WTC11 (cell line): ENCODE data around the gene KRT36. TPM values are rescaled to one million over a fixed set of nuclear protein-coding genes. Genes with fewer than 3 reads are reported as not detected.

Experiments
- ATAC-seq: fragments of 200-7000 bp; cut with Tn5 transposase; 2 replicates; pipeline ENCODE4 v1.10.0; 2021; ENCODE audit warnings: mild to moderate bottlenecking, moderate library complexity
- CTCF ChIA-PET: fragments of 300-600 bp; sonication (Branson Sonifier 250); formaldehyde crosslinking; loops from one replicate; lab custom pipeline; 2021; ENCODE audit warnings: antibody characterized with exemption; lab: Charles Lee
- POLR2A ChIA-PET: fragments of 350-600 bp; sonication (Branson Sonifier 250); formaldehyde crosslinking; loops from one replicate; lab custom pipeline; 2021; ENCODE audit warnings: antibody characterized with exemption; lab: Charles Lee
- DNase-seq: peaks from one replicate; pipeline ENCODE4 v3.0.0; 2021; ENCODE audit warnings: low spot score
- H3K27ac Mint-ChIP-seq: 2 replicates; pipeline ENCODE4 v1.8.0; 2021; ENCODE audit warnings: mixed read lengths
- H3K27me3 Mint-ChIP-seq: 2 replicates; pipeline ENCODE4 v1.8.0; 2021; ENCODE audit warnings: low read depth, mild to moderate bottlenecking, moderate library complexity, mixed read lengths
- H3K36me3 Mint-ChIP-seq: 2 replicates; pipeline ENCODE4 v1.8.0; 2021; ENCODE audit warnings: mixed read lengths
- H3K4me1 Mint-ChIP-seq: 2 replicates; pipeline ENCODE4 v1.8.0; 2022; ENCODE audit warnings: mixed read lengths
- H3K4me3 Mint-ChIP-seq: 2 replicates; pipeline ENCODE4 v1.8.0; 2021; ENCODE audit warnings: mild to moderate bottlenecking, moderate library complexity, mixed read lengths
- H3K9me3 Mint-ChIP-seq: 2 replicates; pipeline ENCODE4 v1.8.0; 2021; ENCODE audit warnings: mixed read lengths
- ESRRA ChIP-seq: sonication (generic); formaldehyde crosslinking; IDR thresholded peaks from 2 replicates; pipeline ENCODE4 v1.8.1; 2022; ENCODE audit warnings: mild to moderate bottlenecking, missing genetic modification reagents, borderline replicate concordance
- ETV6 ChIP-seq: sonication (generic); formaldehyde crosslinking; IDR thresholded peaks from 2 replicates; pipeline ENCODE4 v1.8.1; 2022; ENCODE audit warnings: mild to moderate bottlenecking, missing genetic modification reagents
- GRHL2 ChIP-seq: fragments of 250-450 bp; sonication (Bioruptor Pico); IDR thresholded peaks from 2 replicates; pipeline ENCODE4 v1.8.0; 2022; ENCODE audit warnings: mild to moderate bottlenecking, moderate library complexity; ENCODE audit not compliant: insufficient replicate concordance, severe bottlenecking
- HMGA2 ChIP-seq: fragments of 250-450 bp; sonication (Bioruptor Pico); IDR thresholded peaks from 2 replicates; pipeline ENCODE4 v1.4.0; 2021; ENCODE audit warnings: mild to moderate bottlenecking, moderate library complexity
- NR3C1 ChIP-seq: sonication (generic); formaldehyde crosslinking; conservative IDR thresholded peaks from 2 replicates; pipeline ENCODE4 v1.8.1; 2023; ENCODE audit warnings: low read depth, mild to moderate bottlenecking, missing genetic modification reagents
- PRRX2 ChIP-seq: fragments of 250-450 bp; sonication (Bioruptor Pico); IDR thresholded peaks from 2 replicates; pipeline ENCODE4 v1.8.0; 2021; ENCODE audit warnings: mild to moderate bottlenecking
- RORB ChIP-seq: fragments of 250-450 bp; sonication (Bioruptor Pico); IDR thresholded peaks from 2 replicates; pipeline ENCODE4 v1.9.0; 2021; ENCODE audit warnings: mild to moderate bottlenecking
- SMAD4 ChIP-seq: sonication (generic); formaldehyde crosslinking; IDR thresholded peaks from 2 replicates; pipeline ENCODE4 v1.8.0; 2022; ENCODE audit warnings: mild to moderate bottlenecking, missing genetic modification reagents
- TP53 ChIP-seq: sonication (generic); formaldehyde crosslinking; IDR thresholded peaks from 2 replicates; pipeline ENCODE4 v1.8.1; 2023; ENCODE audit warnings: mild to moderate bottlenecking, missing genetic modification reagents
- ZNF263 ChIP-seq: sonication (generic); formaldehyde crosslinking; IDR thresholded peaks from 2 replicates; pipeline ENCODE4 v1.8.1; 2022; ENCODE audit warnings: low read depth, mild to moderate bottlenecking, moderate library complexity, missing genetic modification reagents
- ZNF396 ChIP-seq: fragments of 250-450 bp; sonication (Bioruptor Pico); IDR thresholded peaks from 2 replicates; pipeline ENCODE4 v1.8.0; 2021; ENCODE audit warnings: mild to moderate bottlenecking, moderate library complexity, borderline replicate concordance
- ZNF416 ChIP-seq: fragments of 250-450 bp; sonication (Bioruptor Pico); IDR thresholded peaks from 2 replicates; pipeline ENCODE4 v1.9.0; 2021; ENCODE audit warnings: mild to moderate bottlenecking, inconsistent platforms
- ZNF423 ChIP-seq: fragments of 250-450 bp; sonication (Bioruptor Pico); IDR thresholded peaks from 2 replicates; pipeline ENCODE4 v2.1.2; 2022; ENCODE audit warnings: mild to moderate bottlenecking, moderate library complexity
- total RNA-seq: library from RNA; stranded (reverse); gene quantifications from 3 replicates; pipeline ENCODE4 v1.2.3, GENCODE V29; 2021
- TF ChIP-seq, protein P1 (sequence below): sonication (generic); formaldehyde crosslinking; IDR thresholded peaks from 2 replicates; pipeline ENCODE4 v1.8.1; 2023; ENCODE audit warnings: mild to moderate bottlenecking, missing genetic modification reagents
- TF ChIP-seq, protein P2 (sequence below): sonication (generic); formaldehyde crosslinking; IDR thresholded peaks from 2 replicates; pipeline ENCODE4 v1.8.0; 2023; ENCODE audit warnings: mild to moderate bottlenecking, missing genetic modification reagents
- TF ChIP-seq, protein P3 (sequence below): sonication (generic); formaldehyde crosslinking; IDR thresholded peaks from 2 replicates; pipeline ENCODE4 v1.8.0; 2022; ENCODE audit warnings: mild to moderate bottlenecking, missing genetic modification reagents
- TF ChIP-seq, protein P4 (sequence below): fragments of 250-450 bp; sonication (Bioruptor Pico); IDR thresholded peaks from 2 replicates; pipeline ENCODE4 v1.9.0; 2021; ENCODE audit warnings: mild to moderate bottlenecking
- TF ChIP-seq, protein P5 (sequence below): sonication (generic); formaldehyde crosslinking; IDR thresholded peaks from 2 replicates; pipeline ENCODE4 v1.8.0; 2023; ENCODE audit warnings: missing genetic modification reagents

Gene KRT36
- total RNA-seq, 1 experiment from 2014 or later: not detected

DNA sequence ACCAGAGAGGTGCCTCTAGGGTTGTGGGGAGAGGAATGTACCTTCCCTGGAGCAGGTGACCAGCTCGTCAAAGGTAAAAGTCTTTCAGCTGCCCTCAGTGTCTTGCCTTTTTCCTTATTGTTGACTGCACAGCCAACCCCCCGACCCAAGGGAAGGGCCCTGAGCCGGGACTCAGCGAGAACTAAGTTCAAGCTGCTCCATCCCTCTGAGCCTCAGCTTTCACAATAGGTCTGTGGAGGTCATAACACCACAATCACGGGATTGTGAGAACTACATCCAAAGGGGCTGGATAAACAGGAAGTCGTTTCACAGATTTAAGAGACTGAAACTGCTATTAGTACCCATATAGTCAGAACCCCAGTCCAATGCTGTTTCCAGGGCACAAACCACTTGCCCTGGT lies 2.6 kb upstream of the KRT36 start:
- H3K36me3 Mint-ChIP-seq: no peaks in the 10 kb centered on the region
- H3K27me3 Mint-ChIP-seq: no peaks in the 10 kb centered on the region; the same call in 1 of the 2 replicates
- no peak for DNase-seq
- no peak for ATAC-seq
- H3K27ac Mint-ChIP-seq: no peak overlapping the region
- H3K9me3 Mint-ChIP-seq: no peaks in the 10 kb centered on the region
- H3K4me1 Mint-ChIP-seq: 0 out of 2 replicates have a peak, but pooled peaks cover 6% of the 10 kb centered on the region
- ChIA-PET CTCF (interaction anchor here (1.0 to 10.9 kb wide), 3 partner anchors 56 to 173 kb away, joined by 3 to 160 read pairs (median 3); no protein-coding TSS in a partner anchor), POLR2A (interaction anchor here (1.1 kb wide), 1 partner anchor 57 kb away, joined by 4 read pairs; no protein-coding TSS in a partner anchor)
- TF ChIP-seq, protein P1, sequence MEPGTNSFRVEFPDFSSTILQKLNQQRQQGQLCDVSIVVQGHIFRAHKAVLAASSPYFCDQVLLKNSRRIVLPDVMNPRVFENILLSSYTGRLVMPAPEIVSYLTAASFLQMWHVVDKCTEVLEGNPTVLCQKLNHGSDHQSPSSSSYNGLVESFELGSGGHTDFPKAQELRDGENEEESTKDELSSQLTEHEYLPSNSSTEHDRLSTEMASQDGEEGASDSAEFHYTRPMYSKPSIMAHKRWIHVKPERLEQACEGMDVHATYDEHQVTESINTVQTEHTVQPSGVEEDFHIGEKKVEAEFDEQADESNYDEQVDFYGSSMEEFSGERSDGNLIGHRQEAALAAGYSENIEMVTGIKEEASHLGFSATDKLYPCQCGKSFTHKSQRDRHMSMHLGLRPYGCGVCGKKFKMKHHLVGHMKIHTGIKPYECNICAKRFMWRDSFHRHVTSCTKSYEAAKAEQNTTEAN (CRISPR knock-in tag): no peak
- TF ChIP-seq ZNF416 (CRISPR knock-in tag) (no peak), ZNF423 (CRISPR knock-in tag) (no peak), GRHL2 (CRISPR knock-in tag) (no peak), ETV6 (CRISPR knock-in tag) (no peak)
- TF ChIP-seq, protein P2, sequence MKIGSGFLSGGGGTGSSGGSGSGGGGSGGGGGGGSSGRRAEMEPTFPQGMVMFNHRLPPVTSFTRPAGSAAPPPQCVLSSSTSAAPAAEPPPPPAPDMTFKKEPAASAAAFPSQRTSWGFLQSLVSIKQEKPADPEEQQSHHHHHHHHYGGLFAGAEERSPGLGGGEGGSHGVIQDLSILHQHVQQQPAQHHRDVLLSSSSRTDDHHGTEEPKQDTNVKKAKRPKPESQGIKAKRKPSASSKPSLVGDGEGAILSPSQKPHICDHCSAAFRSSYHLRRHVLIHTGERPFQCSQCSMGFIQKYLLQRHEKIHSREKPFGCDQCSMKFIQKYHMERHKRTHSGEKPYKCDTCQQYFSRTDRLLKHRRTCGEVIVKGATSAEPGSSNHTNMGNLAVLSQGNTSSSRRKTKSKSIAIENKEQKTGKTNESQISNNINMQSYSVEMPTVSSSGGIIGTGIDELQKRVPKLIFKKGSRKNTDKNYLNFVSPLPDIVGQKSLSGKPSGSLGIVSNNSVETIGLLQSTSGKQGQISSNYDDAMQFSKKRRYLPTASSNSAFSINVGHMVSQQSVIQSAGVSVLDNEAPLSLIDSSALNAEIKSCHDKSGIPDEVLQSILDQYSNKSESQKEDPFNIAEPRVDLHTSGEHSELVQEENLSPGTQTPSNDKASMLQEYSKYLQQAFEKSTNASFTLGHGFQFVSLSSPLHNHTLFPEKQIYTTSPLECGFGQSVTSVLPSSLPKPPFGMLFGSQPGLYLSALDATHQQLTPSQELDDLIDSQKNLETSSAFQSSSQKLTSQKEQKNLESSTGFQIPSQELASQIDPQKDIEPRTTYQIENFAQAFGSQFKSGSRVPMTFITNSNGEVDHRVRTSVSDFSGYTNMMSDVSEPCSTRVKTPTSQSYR (CRISPR knock-in tag): no peak
- no peak overlapping the region for H3K4me3 Mint-ChIP-seq

DNA sequence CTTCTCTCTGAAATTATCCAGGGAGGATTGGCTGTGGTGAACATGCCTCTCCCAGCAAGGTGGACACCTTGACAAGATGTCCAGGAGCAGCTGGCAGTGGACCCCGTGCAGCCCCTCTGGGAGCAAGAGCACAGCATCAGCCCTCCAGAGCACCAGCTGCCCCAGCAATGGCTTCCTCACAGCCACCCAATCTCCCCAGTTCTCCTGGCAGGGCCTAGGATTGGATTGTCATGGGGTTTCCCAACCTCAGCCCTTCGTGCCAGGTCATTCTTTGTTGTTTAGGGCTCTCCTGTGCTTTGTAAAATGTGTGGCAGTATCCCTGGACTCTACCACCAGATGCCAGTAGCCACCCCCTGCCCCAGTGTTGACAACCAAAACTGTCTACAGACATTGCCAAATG lies 1.8 kb upstream of the KRT36 start:
- ChIA-PET CTCF (interaction anchor here (10.9 kb wide), 1 partner anchor 57 kb away, joined by 160 read pairs; no protein-coding TSS in a partner anchor), POLR2A (interaction anchor here (1.1 kb wide), 1 partner anchor 57 kb away, joined by 4 read pairs; no protein-coding TSS in a partner anchor)
- no peak for TF ChIP-seq ZNF416 (CRISPR knock-in tag)
- TF ChIP-seq NR3C1: no peak
- no peak for TF ChIP-seq ZNF263 (CRISPR knock-in tag)
- TF ChIP-seq, protein P3, sequence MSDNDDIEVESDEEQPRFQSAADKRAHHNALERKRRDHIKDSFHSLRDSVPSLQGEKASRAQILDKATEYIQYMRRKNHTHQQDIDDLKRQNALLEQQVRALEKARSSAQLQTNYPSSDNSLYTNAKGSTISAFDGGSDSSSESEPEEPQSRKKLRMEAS: no peak
- no peak for TF ChIP-seq HMGA2 (CRISPR knock-in tag)
- TF ChIP-seq, protein P4, sequence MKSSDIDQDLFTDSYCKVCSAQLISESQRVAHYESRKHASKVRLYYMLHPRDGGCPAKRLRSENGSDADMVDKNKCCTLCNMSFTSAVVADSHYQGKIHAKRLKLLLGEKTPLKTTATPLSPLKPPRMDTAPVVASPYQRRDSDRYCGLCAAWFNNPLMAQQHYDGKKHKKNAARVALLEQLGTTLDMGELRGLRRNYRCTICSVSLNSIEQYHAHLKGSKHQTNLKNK (CRISPR knock-in tag): no peak
- no peak for TF ChIP-seq RORB (CRISPR knock-in tag)
- TF ChIP-seq GRHL2 (CRISPR knock-in tag): no peak
- TF ChIP-seq, protein P5, sequence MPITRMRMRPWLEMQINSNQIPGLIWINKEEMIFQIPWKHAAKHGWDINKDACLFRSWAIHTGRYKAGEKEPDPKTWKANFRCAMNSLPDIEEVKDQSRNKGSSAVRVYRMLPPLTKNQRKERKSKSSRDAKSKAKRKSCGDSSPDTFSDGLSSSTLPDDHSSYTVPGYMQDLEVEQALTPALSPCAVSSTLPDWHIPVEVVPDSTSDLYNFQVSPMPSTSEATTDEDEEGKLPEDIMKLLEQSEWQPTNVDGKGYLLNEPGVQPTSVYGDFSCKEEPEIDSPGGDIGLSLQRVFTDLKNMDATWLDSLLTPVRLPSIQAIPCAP (CRISPR knock-in tag): no peak
- TF ChIP-seq PRRX2 (CRISPR knock-in tag): no peak
- TF ChIP-seq ZNF396 (CRISPR knock-in tag): no peak
- no peak for TF ChIP-seq SMAD4
- no peak for TF ChIP-seq TP53 (CRISPR knock-in tag)
- TF ChIP-seq, protein P1 (CRISPR knock-in tag): no peak
- TF ChIP-seq ESRRA (CRISPR knock-in tag): no peak
- Mint-ChIP-seq H3K4me1 (no peaks in the 10 kb centered on the region), H3K9me3 (no peaks in the 10 kb centered on the region), H3K36me3 (no peaks in the 10 kb centered on the region), H3K27ac (no peak overlapping the region), H3K27me3 (peaks cover 4% of the 10 kb centered on the region), H3K4me3 (no peak overlapping the region)
- no peak for ATAC-seq
- no peak for DNase-seq
